ENCODE data around the gene ATPAF1. TPM values are rescaled to one million over a fixed set of nuclear protein-coding genes. Genes with fewer than 3 reads are reported as not detected.

ATPAF1 gene
- total and polyA plus RNA-seq, 5 donors: 144 to 218 (median 177) TPM

GRCh38 chr1:46649764-46650163, 18.4 kb downstream of the ATPAF1 start:
- Histone ChIP-seq H3K27me3 (ENCODE audit: control insufficient read depth, insufficient read depth) (no peaks in the 10 kb centered on the region), H3K9me3 (ENCODE audit: control insufficient read depth, low read length) (no peaks in the 10 kb centered on the region), H3K4me3 (ENCODE audit: low read length) (no peak overlapping the region), H3K4me1 (ENCODE audit: control insufficient read depth, insufficient read depth, low read length) (no peaks in the 10 kb centered on the region), H3K27ac (ENCODE audit: low read length) (no peak overlapping the region)
- intact Hi-C loops (cut with DNase I): no loop called here
- WGBS: 97% methylated on average over 2 of the region's 2 CpGs
- ATAC-seq: no peak
- DNase-seq: no peak

GRCh38 chr1:46647611-46648010, 20.6 kb downstream of the ATPAF1 start:
- over 99% methylated on average over 3 of the region's 3 CpGs for WGBS
- Histone ChIP-seq H3K9me3 (ENCODE audit: control insufficient read depth, low read length) (no peaks in the 10 kb centered on the region), H3K4me1 (ENCODE audit: control insufficient read depth, insufficient read depth, low read length) (peaks cover 1% of the 10 kb centered on the region), H3K27ac (ENCODE audit: low read length) (no peak overlapping the region), H3K4me3 (ENCODE audit: low read length) (no peak overlapping the region), H3K27me3 (ENCODE audit: control insufficient read depth, insufficient read depth) (no peaks in the 10 kb centered on the region)
- DNase-seq (no peak), ATAC-seq (no peak)
- intact Hi-C loops (cut with DNase I): no loop called here

- no peaks in the 10 kb centered on the region for H3K9me3 ChIP-seq (ENCODE audit: control insufficient read depth, low read length)
- no peak for DNase-seq
- no peaks in the 10 kb centered on the region for H3K27me3 ChIP-seq (ENCODE audit: control insufficient read depth, insufficient read depth)
- 94% methylated on average over 2 of the region's 2 CpGs for WGBS
- no peak overlapping the region for H3K4me3 ChIP-seq (ENCODE audit: low read length)
- no peak for ATAC-seq
- peaks cover 3% of the 10 kb centered on the region for H3K4me1 ChIP-seq (ENCODE audit: control insufficient read depth, insufficient read depth, low read length)
- intact Hi-C loops (cut with DNase I): no loop called here
- no peak overlapping the region for H3K27ac ChIP-seq (ENCODE audit: low read length)
Observed at GRCh38 chr1:46646844-46647243, 21.3 kb downstream of the ATPAF1 start.

- H3K4me1 ChIP-seq (ENCODE audit: control insufficient read depth, insufficient read depth, low read length): peaks cover 3% of the 10 kb centered on the region
- ATAC-seq (no peak), DNase-seq (no peak)
- H3K9me3 ChIP-seq (ENCODE audit: control insufficient read depth, low read length): no peaks in the 10 kb centered on the region
- 74% methylated on average over 1 of the region's 1 CpG for WGBS
- no peaks in the 10 kb centered on the region for H3K27me3 ChIP-seq (ENCODE audit: control insufficient read depth, insufficient read depth)
- intact Hi-C loops (cut with DNase I): no loop called here
- H3K27ac ChIP-seq (ENCODE audit: low read length): no peak overlapping the region
- H3K4me3 ChIP-seq (ENCODE audit: low read length): no peak overlapping the region
Observed at GRCh38 chr1:46646331-46646730, 21.8 kb downstream of the ATPAF1 start.

GRCh38 chr1:46645815-46646214, 22.3 kb downstream of the ATPAF1 start:
- H3K9me3 ChIP-seq (ENCODE audit: control insufficient read depth, low read length): no peaks in the 10 kb centered on the region
- H3K4me3 ChIP-seq (ENCODE audit: low read length): no peak overlapping the region
- no peak for DNase-seq
- peaks cover 3% of the 10 kb centered on the region for H3K4me1 ChIP-seq (ENCODE audit: control insufficient read depth, insufficient read depth, low read length)
- ATAC-seq: no peak
- no peak overlapping the region for H3K27ac ChIP-seq (ENCODE audit: low read length)
- H3K27me3 ChIP-seq (ENCODE audit: control insufficient read depth, insufficient read depth): no peaks in the 10 kb centered on the region
- 98% methylated on average over 4 of the region's 4 CpGs for WGBS
- intact Hi-C loops (cut with DNase I): no loop called here

GRCh38 chr1:46643368-46643775, 24.8 kb downstream of the ATPAF1 start:
- H3K4me1 ChIP-seq (ENCODE audit: control insufficient read depth, insufficient read depth, low read length): peaks cover 3% of the 10 kb centered on the region
- no peaks in the 10 kb centered on the region for H3K27me3 ChIP-seq (ENCODE audit: control insufficient read depth, insufficient read depth)
- peak overlapping the region; percentile 72 for H3K27ac ChIP-seq (ENCODE audit: low read length)
- intact Hi-C loops (cut with DNase I): no loop called here
- H3K4me3 ChIP-seq (ENCODE audit: low read length): no peak overlapping the region
- ATAC-seq: peak; percentile 62 to 63
- no peaks in the 10 kb centered on the region for H3K9me3 ChIP-seq (ENCODE audit: control insufficient read depth, low read length)
- DNase-seq: no peak

- Histone ChIP-seq H3K27me3 (ENCODE audit: control insufficient read depth, insufficient read depth) (no peaks in the 10 kb centered on the region), H3K4me3 (ENCODE audit: low read length) (no peak overlapping the region), H3K9me3 (ENCODE audit: control insufficient read depth, low read length) (no peaks in the 10 kb centered on the region), H3K27ac (ENCODE audit: low read length) (no peak overlapping the region), H3K4me1 (ENCODE audit: control insufficient read depth, insufficient read depth, low read length) (peaks cover 5% of the 10 kb centered on the region)
- intact Hi-C loops (cut with DNase I): no loop called here
- DNase-seq (no peak), ATAC-seq (no peak)
Observed at GRCh38 chr1:46642115-46642680, 26.0 kb downstream of the ATPAF1 start.

GRCh38 chr1:46639547-46639946, 28.6 kb downstream of the ATPAF1 start:
- DNase-seq: no peak
- 95% methylated on average over 1 of the region's 1 CpG for WGBS
- intact Hi-C loops (cut with DNase I): no loop called here
- Histone ChIP-seq H3K27me3 (ENCODE audit: control insufficient read depth, insufficient read depth) (no peaks in the 10 kb centered on the region), H3K9me3 (ENCODE audit: control insufficient read depth, low read length) (no peaks in the 10 kb centered on the region), H3K4me1 (ENCODE audit: control insufficient read depth, insufficient read depth, low read length) (peaks cover 7% of the 10 kb centered on the region), H3K27ac (ENCODE audit: low read length) (no peak overlapping the region), H3K4me3 (ENCODE audit: low read length) (no peak overlapping the region)
- ATAC-seq: no peak

GRCh38 chr1:46638921-46639320, 29.2 kb downstream of the ATPAF1 start:
- H3K27ac ChIP-seq (ENCODE audit: low read length): no peak overlapping the region
- DNase-seq (no peak), ATAC-seq (no peak)
- H3K27me3 ChIP-seq (ENCODE audit: control insufficient read depth, insufficient read depth): no peaks in the 10 kb centered on the region
- no peaks in the 10 kb centered on the region for H3K9me3 ChIP-seq (ENCODE audit: control insufficient read depth, low read length)
- peaks cover 7% of the 10 kb centered on the region for H3K4me1 ChIP-seq (ENCODE audit: control insufficient read depth, insufficient read depth, low read length)
- H3K4me3 ChIP-seq (ENCODE audit: low read length): no peak overlapping the region
- intact Hi-C loops (cut with DNase I): no loop called here

- peak overlapping the region; percentile 97 for H3K27ac ChIP-seq (ENCODE audit: low read length)
- 18% methylated on average over 2 of the region's 2 CpGs for WGBS
- H3K27me3 ChIP-seq (ENCODE audit: control insufficient read depth, insufficient read depth): no peaks in the 10 kb centered on the region
- intact Hi-C loops (cut with DNase I): no loop called here
- ATAC-seq: peak; percentile 67 to 72
- no peak for DNase-seq
- H3K4me1 ChIP-seq (ENCODE audit: control insufficient read depth, insufficient read depth, low read length): peaks cover 5% of the 10 kb centered on the region
- no peak overlapping the region for H3K4me3 ChIP-seq (ENCODE audit: low read length)
- no peaks in the 10 kb centered on the region for H3K9me3 ChIP-seq (ENCODE audit: control insufficient read depth, low read length)
Observed at GRCh38 chr1:46637444-46638083, 30.6 kb downstream of the ATPAF1 start.

GRCh38 chr1:46635205-46635604, 33.0 kb downstream of the ATPAF1 start:
- no peak for DNase-seq
- no peak for ATAC-seq
- Histone ChIP-seq H3K27me3 (ENCODE audit: control insufficient read depth, insufficient read depth) (no peaks in the 10 kb centered on the region), H3K27ac (ENCODE audit: low read length) (no peak overlapping the region), H3K9me3 (ENCODE audit: control insufficient read depth, low read length) (no peaks in the 10 kb centered on the region), H3K4me1 (ENCODE audit: control insufficient read depth, insufficient read depth, low read length) (peaks cover 4% of the 10 kb centered on the region), H3K4me3 (ENCODE audit: low read length) (no peak overlapping the region)
- WGBS: 96% methylated on average over 2 of the region's 2 CpGs
- intact Hi-C loops (cut with DNase I): no loop called here

- Histone ChIP-seq H3K4me3 (ENCODE audit: low read length) (no peak overlapping the region), H3K27me3 (ENCODE audit: control insufficient read depth, insufficient read depth) (no peaks in the 10 kb centered on the region), H3K27ac (ENCODE audit: low read length) (no peak overlapping the region), H3K9me3 (ENCODE audit: control insufficient read depth, low read length) (no peaks in the 10 kb centered on the region), H3K4me1 (ENCODE audit: control insufficient read depth, insufficient read depth, low read length) (no peaks in the 10 kb centered on the region)
- DNase-seq (no peak), ATAC-seq (no peak)
- 83% methylated on average over 2 of the region's 2 CpGs for WGBS
- intact Hi-C loops (cut with DNase I): no loop called here
Observed at GRCh38 chr1:46630719-46631118, 37.4 kb downstream of the ATPAF1 start.

All from right cardiac atrium (tissue), 5 donors.